Caco-2 (cell line): Measurements from ENCODE around the gene CD81. TPM values are rescaled to one million over a fixed set of nuclear protein-coding genes. Genes with fewer than 3 reads are reported as not detected.

ENCODE experiments used
- BruUV-seq: library from RNA; stranded (reverse); fragments of 400-500 nt; replicated peaks from 2 replicates; lab custom pipeline; 2021; lab: Mats Ljungman, UMichigan
- CTCF ChIA-PET: fragments of 300-600 bp; sonication (Branson Sonifier 250); formaldehyde crosslinking; loops from one replicate; lab custom pipeline; 2022; ENCODE audit warnings: antibody characterized with exemption; lab: Charles Lee
- POLR2A ChIA-PET: fragments of 300-600 bp; sonication (Branson Sonifier 250); formaldehyde crosslinking; loops from one replicate; lab custom pipeline; 2022; ENCODE audit warnings: antibody characterized with exemption; lab: Charles Lee
- DNase-seq, 2 experiments: peaks; one replicate each; pipeline versions ENCODE4 v3.0.0 to v3.0.0-alpha.2; 2020 to 2022
- H3K27me3 ChIP-seq: replicated peaks from 2 replicates; pipeline ENCODE4 v1.6.0; 2011; ENCODE audit warnings: low read length; ENCODE audit not compliant: control insufficient read depth, insufficient read depth
- H3K36me3 ChIP-seq: 2 replicates; pipeline ENCODE4 v1.5.1; 2011; ENCODE audit warnings: low read length; ENCODE audit not compliant: control insufficient read depth, insufficient read depth
- H3K4me1 ChIP-seq: fragments of 250-450 bp; sonication (Bioruptor Pico); 2 replicates; pipeline ENCODE4 v1.5.1; 2020; ENCODE audit warnings: mild to moderate bottlenecking
- H3K4me3 ChIP-seq: 2 replicates; pipeline ENCODE4 v1.5.1; 2011; ENCODE audit warnings: low read depth, mild to moderate bottlenecking, control low read depth, low read length
- H3K9me3 ChIP-seq: fragments of 250-450 bp; sonication (Bioruptor Pico); 2 replicates; pipeline ENCODE4 v1.5.1; 2020; ENCODE audit warnings: mild to moderate bottlenecking, moderate library complexity
- H3K27ac Mint-ChIP-seq: one replicate; pipeline ENCODE4 v1.8.0; 2022; ENCODE audit warnings: mixed read lengths; ENCODE audit not compliant: unreplicated experiment
- H3K27me3 Mint-ChIP-seq: one replicate; pipeline ENCODE4 v1.8.0; 2022; ENCODE audit warnings: mixed read lengths; ENCODE audit not compliant: insufficient read depth, unreplicated experiment
- H3K36me3 Mint-ChIP-seq: one replicate; pipeline ENCODE4 v1.8.0; 2022; ENCODE audit warnings: mild to moderate bottlenecking, mixed read lengths; ENCODE audit not compliant: insufficient read depth, unreplicated experiment
- H3K4me1 Mint-ChIP-seq: one replicate; pipeline ENCODE4 v1.8.0; 2022; ENCODE audit warnings: low read depth, mixed read lengths; ENCODE audit not compliant: unreplicated experiment
- H3K4me3 Mint-ChIP-seq: one replicate; pipeline ENCODE4 v1.8.0; 2022; ENCODE audit warnings: mild to moderate bottlenecking, moderate library complexity, mixed read lengths; ENCODE audit not compliant: unreplicated experiment
- H3K9me3 Mint-ChIP-seq: one replicate; pipeline ENCODE4 v1.8.0; 2022; ENCODE audit warnings: mixed read lengths; ENCODE audit not compliant: unreplicated experiment
- intact Hi-C: fragments of 100-400 bp; cut with micrococcal nuclease; formaldehyde crosslinking; loops from one replicate; pipeline ENCODE4 v1.10.0; 2022; ENCODE audit not compliant: unreplicated experiment
- total RNA-seq: library from RNA; stranded (reverse); gene quantifications from 2 replicates; pipeline ENCODE4 v1.2.3, GENCODE V29; 2022
- TF ChIP-seq, protein P1 (sequence below), 2 experiments: fragments of 200-600 bp in 1 of 2; IDR thresholded peaks; 1 replicate in 1 of 2; 2 replicates in 1 of 2; pipeline versions ENCODE4 v1.5.1 to v1.8.0; 2011 to 2022; ENCODE audit warnings: antibody characterized with exemption in 1 of 2, control low read depth in 1 of 2, inconsistent platforms in 1 of 2, low read depth in 1 of 2, low read length in 1 of 2, mild to moderate bottlenecking in 1 of 2, moderate library complexity in 1 of 2; ENCODE audit not compliant: insufficient read depth in 1 of 2, severe bottlenecking in 1 of 2, unreplicated experiment in 1 of 2

CD81 gene
- total RNA-seq, 1 experiment from 2014 or later: 412 TPM

DNA sequence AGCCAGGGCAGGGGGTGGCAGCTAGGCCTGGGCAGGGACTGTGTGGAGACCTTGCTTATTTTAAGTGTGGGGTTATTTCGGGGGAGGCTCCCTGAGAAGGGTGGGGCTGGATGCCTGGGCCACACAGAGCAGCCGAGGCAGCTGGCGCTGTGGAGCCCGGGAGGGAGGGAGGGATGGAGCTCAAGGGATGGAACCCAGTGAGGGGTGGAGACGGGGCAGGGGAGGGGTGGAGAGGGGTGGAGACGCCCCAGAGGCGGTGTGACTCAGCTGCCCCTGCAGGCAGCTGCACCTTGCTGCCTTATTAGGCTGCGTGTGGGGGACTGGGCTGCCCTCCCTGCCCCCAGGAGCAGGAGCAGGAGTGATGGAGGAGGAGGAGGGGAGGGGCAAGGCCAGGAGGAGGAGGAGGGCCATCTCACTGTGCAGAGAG is 13.6 kb downstream of the CD81 start:
- Mint-ChIP-seq H3K27me3 (no peaks in the 10 kb centered on the region), H3K36me3 (peaks cover 40% of the 10 kb centered on the region), H3K9me3 (no peaks in the 10 kb centered on the region), H3K4me3 (no peak overlapping the region), H3K4me1 (peaks cover 8% of the 10 kb centered on the region), H3K27ac (no peak overlapping the region)
- no peak for DNase-seq
- intact Hi-C loops: no loop called here
- no peaks in the 10 kb centered on the region; the same call in 1 of the 2 replicates for H3K36me3 ChIP-seq
- TF ChIP-seq, protein P1, sequence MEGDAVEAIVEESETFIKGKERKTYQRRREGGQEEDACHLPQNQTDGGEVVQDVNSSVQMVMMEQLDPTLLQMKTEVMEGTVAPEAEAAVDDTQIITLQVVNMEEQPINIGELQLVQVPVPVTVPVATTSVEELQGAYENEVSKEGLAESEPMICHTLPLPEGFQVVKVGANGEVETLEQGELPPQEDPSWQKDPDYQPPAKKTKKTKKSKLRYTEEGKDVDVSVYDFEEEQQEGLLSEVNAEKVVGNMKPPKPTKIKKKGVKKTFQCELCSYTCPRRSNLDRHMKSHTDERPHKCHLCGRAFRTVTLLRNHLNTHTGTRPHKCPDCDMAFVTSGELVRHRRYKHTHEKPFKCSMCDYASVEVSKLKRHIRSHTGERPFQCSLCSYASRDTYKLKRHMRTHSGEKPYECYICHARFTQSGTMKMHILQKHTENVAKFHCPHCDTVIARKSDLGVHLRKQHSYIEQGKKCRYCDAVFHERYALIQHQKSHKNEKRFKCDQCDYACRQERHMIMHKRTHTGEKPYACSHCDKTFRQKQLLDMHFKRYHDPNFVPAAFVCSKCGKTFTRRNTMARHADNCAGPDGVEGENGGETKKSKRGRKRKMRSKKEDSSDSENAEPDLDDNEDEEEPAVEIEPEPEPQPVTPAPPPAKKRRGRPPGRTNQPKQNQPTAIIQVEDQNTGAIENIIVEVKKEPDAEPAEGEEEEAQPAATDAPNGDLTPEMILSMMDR (IDR thresholded peaks at IDR 0.05; ENCODE audit: insufficient read depth in 1 of 2, low read depth in 1 of 2, low read length in 1 of 2, severe bottlenecking in 1 of 2, unreplicated experiment in 1 of 2): no peak
- peaks cover 10% of the 10 kb centered on the region; the same call in 1 of the 2 replicates for H3K4me1 ChIP-seq
- no peak overlapping the region for H3K4me3 ChIP-seq
- ChIA-PET CTCF (interaction anchor here (0.6 to 0.7 kb wide), 2 partner anchors 13 to 86 kb away, joined by 3 to 4 read pairs; partner anchors contain the start of gene CD81), POLR2A (interaction anchor here (0.6 kb wide), 2 partner anchors 13 to 402 kb away, joined by 3 to 5 read pairs; no protein-coding TSS in a partner anchor)
- no peaks in the 10 kb centered on the region for H3K27me3 ChIP-seq
- no TSS peak for BruUV-seq
- no peaks in the 10 kb centered on the region for H3K9me3 ChIP-seq

DNA sequence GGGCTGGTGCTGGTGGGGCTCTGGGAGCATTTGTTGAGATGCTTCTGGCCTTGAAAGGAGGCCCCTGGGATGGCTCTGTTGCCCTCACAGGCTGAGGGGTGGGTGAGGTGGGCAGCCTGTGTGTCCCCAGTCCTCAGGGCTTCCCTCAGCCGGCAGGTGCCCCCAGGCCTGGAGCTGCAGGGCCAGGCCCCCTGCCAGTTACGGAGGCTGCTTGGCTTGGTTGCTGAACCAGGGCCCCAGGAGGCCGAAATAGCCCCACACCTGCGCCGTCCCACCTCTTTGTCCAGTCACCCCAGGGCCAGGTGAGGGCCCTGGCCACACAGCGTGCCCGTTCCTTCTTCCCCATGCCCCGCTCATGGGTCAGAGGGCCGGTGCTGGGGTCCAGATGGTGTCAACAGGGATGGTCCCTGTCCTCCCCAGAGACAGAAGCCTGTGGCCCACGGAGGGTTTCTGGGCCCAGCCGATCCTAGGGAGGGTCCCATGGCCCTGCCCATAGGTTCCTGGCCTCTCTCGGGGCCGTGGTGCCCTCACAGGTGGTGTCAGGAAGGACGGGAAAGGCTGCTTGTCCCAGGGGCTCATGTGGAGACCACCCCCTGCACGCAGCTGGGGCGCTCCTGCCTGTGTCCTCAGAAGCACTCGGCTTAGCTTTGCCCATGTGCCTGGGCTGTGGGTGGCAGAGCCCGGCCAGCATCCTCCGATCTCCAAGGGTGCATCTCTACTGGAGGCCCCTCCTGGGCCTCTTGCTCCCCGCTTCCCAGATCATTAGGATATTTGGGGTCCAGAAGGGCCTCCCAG is 14.3 kb downstream of the CD81 start:
- DNase-seq: no peak
- Mint-ChIP-seq H3K9me3 (no peaks in the 10 kb centered on the region), H3K27me3 (no peaks in the 10 kb centered on the region), H3K36me3 (peaks cover 40% of the 10 kb centered on the region), H3K27ac (no peak overlapping the region), H3K4me1 (peaks cover 8% of the 10 kb centered on the region), H3K4me3 (no peak overlapping the region)
- ChIA-PET POLR2A (interaction anchor here (0.6 kb wide), 1 partner anchor 13 kb away, joined by 5 read pairs; no protein-coding TSS in a partner anchor), CTCF (no interaction called here)
- Histone ChIP-seq H3K27me3 (no peaks in the 10 kb centered on the region), H3K36me3 (no peaks in the 10 kb centered on the region; the same call in 1 of the 2 replicates), H3K9me3 (no peaks in the 10 kb centered on the region), H3K4me3 (no peak overlapping the region), H3K4me1 (peaks cover 10% of the 10 kb centered on the region; the same call in 1 of the 2 replicates)
- intact Hi-C loops: no loop called here
- TF ChIP-seq, protein P1 (IDR thresholded peaks at IDR 0.05; ENCODE audit: insufficient read depth in 1 of 2, low read depth in 1 of 2, low read length in 1 of 2, severe bottlenecking in 1 of 2, unreplicated experiment in 1 of 2): no peak
- BruUV-seq: no TSS peak

DNA sequence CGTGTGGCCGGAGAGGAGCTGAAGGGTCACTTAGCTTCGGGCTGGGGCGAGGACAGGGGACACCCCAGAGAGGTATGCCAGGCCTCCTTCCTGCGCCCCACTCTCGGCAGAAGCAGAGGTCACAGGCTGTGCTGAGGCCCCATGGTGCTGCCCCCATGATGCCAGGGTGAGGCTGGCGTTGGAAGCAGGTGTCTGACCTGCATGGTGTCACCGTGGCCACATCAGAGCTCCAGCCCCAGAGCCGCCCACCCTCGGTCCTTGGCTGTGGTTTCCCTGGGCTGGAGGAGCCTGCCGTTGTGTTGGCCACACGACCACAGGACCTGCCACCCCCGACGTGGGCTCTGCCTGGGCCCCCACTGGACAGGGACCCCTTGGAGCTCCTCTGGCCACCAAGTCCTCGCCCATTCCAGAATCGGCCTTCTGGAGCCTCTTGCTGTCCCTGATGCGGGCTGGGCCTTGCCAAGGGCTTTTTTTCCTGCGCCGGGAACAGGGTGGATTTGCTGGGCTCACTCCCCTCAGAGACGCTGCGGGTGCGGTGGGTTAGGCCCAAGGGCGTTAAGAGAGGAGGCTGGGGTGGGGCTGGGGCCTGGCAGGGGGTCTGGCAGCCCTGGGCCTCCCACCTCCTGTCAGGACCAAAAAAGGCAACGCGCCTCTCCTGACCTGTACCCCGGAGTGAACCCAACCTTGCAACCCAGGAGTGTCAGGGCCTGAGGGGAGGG is 15.3 kb downstream of the CD81 start:
- Mint-ChIP-seq H3K36me3 (peaks cover 48% of the 10 kb centered on the region), H3K27me3 (no peaks in the 10 kb centered on the region), H3K4me1 (peaks cover 8% of the 10 kb centered on the region), H3K27ac (no peak overlapping the region), H3K9me3 (no peaks in the 10 kb centered on the region), H3K4me3 (no peak overlapping the region)
- H3K36me3 ChIP-seq: no peaks in the 10 kb centered on the region; the same call in 1 of the 2 replicates
- no peaks in the 10 kb centered on the region for H3K9me3 ChIP-seq
- intact Hi-C loops: no loop called here
- no peak for DNase-seq
- TF ChIP-seq, protein P1 (IDR thresholded peaks at IDR 0.05; ENCODE audit: insufficient read depth in 1 of 2, low read depth in 1 of 2, low read length in 1 of 2, severe bottlenecking in 1 of 2, unreplicated experiment in 1 of 2): no peak
- peaks cover 10% of the 10 kb centered on the region; the same call in 1 of the 2 replicates for H3K4me1 ChIP-seq
- no TSS peak for BruUV-seq
- CTCF ChIA-PET: interaction anchor here (0.8 kb wide), 1 partner anchor 8 kb away, joined by 3 read pairs; the partner anchor contains the start of gene TSSC4
- no peak overlapping the region for H3K4me3 ChIP-seq
- H3K27me3 ChIP-seq: no peaks in the 10 kb centered on the region
- POLR2A ChIA-PET: no interaction called here
